Keratinocyte (primary cell): Measurements from ENCODE around the gene CNTNAP2. TPM values are rescaled to one million over a fixed set of nuclear protein-coding genes. Genes with fewer than 3 reads are reported as not detected.

Experiments used
- DNase-seq: peaks from one replicate; pipeline ENCODE4 v3.0.0-alpha.2; 2011; ENCODE audit warnings: low read depth, missing footprints, low spot score
- FAIRE-seq: peaks from 2 replicates; lab custom pipeline; 2011; peaks lifted over from hg19 to GRCh38; lab: Jason Lieb, UNC
- H2AFZ ChIP-seq: 2 replicates; pipeline ENCODE4 v1.6.0; 2012; ENCODE audit warnings: low read length, control low read depth, inconsistent platforms; ENCODE audit not compliant: control insufficient read depth
- H3K27ac ChIP-seq: 2 replicates; pipeline ENCODE4 v1.5.1; 2011; ENCODE audit warnings: low read length; ENCODE audit not compliant: control insufficient read depth, insufficient read depth
- H3K27me3 ChIP-seq: 3 replicates; pipeline ENCODE4 v1.6.0; 2011; ENCODE audit warnings: low read length; ENCODE audit not compliant: control insufficient read depth, insufficient read depth; ENCODE audit errors: extremely low read depth
- H3K36me3 ChIP-seq, 2 experiments: 2 replicates in 1 of 2; 3 replicates in 1 of 2; pipeline ENCODE4 v1.5.1; 2011; ENCODE audit warnings: low read length in 2 of 2, mild to moderate bottlenecking in 1 of 2; ENCODE audit not compliant: control insufficient read depth in 2 of 2, insufficient read depth in 2 of 2; ENCODE audit errors: extremely low read depth in 1 of 2
- H3K4me1 ChIP-seq: 3 replicates; pipeline ENCODE4 v1.5.1; 2011; ENCODE audit warnings: low read length; ENCODE audit not compliant: control insufficient read depth, insufficient read depth; ENCODE audit errors: extremely low read depth
- H3K4me2 ChIP-seq: 3 replicates; pipeline ENCODE4 v1.6.0; 2011; ENCODE audit warnings: low read depth, low read length; ENCODE audit not compliant: control insufficient read depth, insufficient read depth; ENCODE audit errors: extremely low read depth
- H3K4me3 ChIP-seq, 3 experiments: fragments of 200-600 bp in 1 of 3; sonication (generic) in 1 of 3; 2 replicates in 2 of 3; 3 replicates in 1 of 3; pipeline ENCODE4 v1.5.1; 2011 to 2016; ENCODE audit warnings: low read length in 3 of 3, mild to moderate bottlenecking in 3 of 3, control low read depth in 2 of 3, inconsistent platforms in 1 of 3, low read depth in 1 of 3, mixed read lengths in 1 of 3, mixed run types in 1 of 3, moderate library complexity in 1 of 3; ENCODE audit not compliant: control insufficient read depth in 2 of 3, insufficient read depth in 2 of 3; ENCODE audit errors: extremely low read depth in 1 of 3
- H3K79me2 ChIP-seq: 2 replicates; pipeline ENCODE4 v1.6.0; 2012; ENCODE audit warnings: low read length; ENCODE audit not compliant: control insufficient read depth, insufficient read depth
- H3K9ac ChIP-seq: 3 replicates; pipeline ENCODE4 v1.6.0; 2011; ENCODE audit warnings: low read length; ENCODE audit not compliant: control insufficient read depth, insufficient read depth; ENCODE audit errors: extremely low read depth
- H3K9me1 ChIP-seq: 3 replicates; pipeline ENCODE4 v1.6.0; 2011; ENCODE audit warnings: low read length; ENCODE audit not compliant: control insufficient read depth, insufficient read depth; ENCODE audit errors: extremely low read depth
- H3K9me3 ChIP-seq: 2 replicates; pipeline ENCODE4 v1.5.1; 2012; ENCODE audit warnings: low read depth, low read length; ENCODE audit not compliant: control insufficient read depth
- H4K20me1 ChIP-seq: 3 replicates; pipeline ENCODE4 v1.6.0; 2011; ENCODE audit warnings: low read length; ENCODE audit not compliant: control insufficient read depth, insufficient read depth; ENCODE audit errors: extremely low read depth
- EZH2 ChIP-seq: IDR thresholded peaks from one replicate; pipeline ENCODE4 v1.6.1; 2012; ENCODE audit warnings: inconsistent platforms, mild to moderate bottlenecking, low read length, moderate library complexity
- dilution Hi-C: fragments of 300-500 bp; cut with MboI; formaldehyde crosslinking; loops from one replicate; pipeline ENCODE4 v1.7.0; 2020; ENCODE audit warnings: low sequenced_read_pairs; ENCODE audit not compliant: extremely low pct_ligation_motif_present
- polyA plus RNA-seq, 5 experiments: library from polyadenylated mRNA; depleted of rRNA in 3 of 5; stranded (reverse) in 3 of 5; stranded (forward) in 1 of 5; unstranded in 1 of 5; fragments of >200 nt; gene quantifications; 1 replicate in 1 of 5; 2 replicates in 3 of 5; 3 replicates in 1 of 5; pipeline versions ENCODE4 v1.2.1 to v1.2.3, GENCODE V29; 2011 to 2012; ENCODE audit warnings: missing spikeins in 2 of 5, low read depth in 1 of 5, low replicate concordance in 1 of 5
- TF ChIP-seq, protein P1 (sequence below), 3 experiments: IDR thresholded peaks in 1 of 3; conservative IDR thresholded peaks in 1 of 3; optimal IDR thresholded peaks in 1 of 3; 2 replicates in 2 of 3; 3 replicates in 1 of 3; pipeline versions ENCODE3 to v1.5.1; 2011; ENCODE audit warnings: low read length in 3 of 3, mild to moderate bottlenecking in 3 of 3, moderate library complexity in 2 of 3, control low read depth in 1 of 3, inconsistent platforms in 1 of 3; ENCODE audit not compliant: insufficient read depth in 2 of 3; ENCODE audit errors: extremely low read depth in 1 of 3

CNTNAP2 gene
- polyA plus RNA-seq, 1 donor (not counting 4 experiments of a cell fraction or from before 2014, with no cell fraction given), result 1.4 TPM

DNA sequence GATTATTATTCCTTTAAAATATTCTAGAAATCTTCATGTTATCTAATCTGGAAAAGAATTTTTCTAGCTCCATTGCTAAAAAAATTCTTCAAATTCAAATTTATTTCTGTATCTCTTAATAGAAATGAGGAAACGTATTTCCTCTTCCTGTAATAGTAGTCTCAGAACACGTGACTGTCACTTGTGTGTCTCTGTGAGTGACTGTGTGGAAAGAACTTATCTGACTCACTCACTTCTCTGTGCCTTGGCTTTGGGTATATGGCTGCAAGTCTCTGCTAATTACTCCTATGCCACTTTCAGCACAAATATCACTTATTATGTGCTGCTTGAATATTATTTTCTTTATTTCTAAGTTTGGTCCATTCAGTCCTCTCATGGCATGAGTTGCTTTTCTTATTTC lies 132.7 kb downstream of the CNTNAP2 start:
- no peak for DNase-seq
- no peak overlapping the region for H3K4me2 ChIP-seq
- TF ChIP-seq, protein P1, sequence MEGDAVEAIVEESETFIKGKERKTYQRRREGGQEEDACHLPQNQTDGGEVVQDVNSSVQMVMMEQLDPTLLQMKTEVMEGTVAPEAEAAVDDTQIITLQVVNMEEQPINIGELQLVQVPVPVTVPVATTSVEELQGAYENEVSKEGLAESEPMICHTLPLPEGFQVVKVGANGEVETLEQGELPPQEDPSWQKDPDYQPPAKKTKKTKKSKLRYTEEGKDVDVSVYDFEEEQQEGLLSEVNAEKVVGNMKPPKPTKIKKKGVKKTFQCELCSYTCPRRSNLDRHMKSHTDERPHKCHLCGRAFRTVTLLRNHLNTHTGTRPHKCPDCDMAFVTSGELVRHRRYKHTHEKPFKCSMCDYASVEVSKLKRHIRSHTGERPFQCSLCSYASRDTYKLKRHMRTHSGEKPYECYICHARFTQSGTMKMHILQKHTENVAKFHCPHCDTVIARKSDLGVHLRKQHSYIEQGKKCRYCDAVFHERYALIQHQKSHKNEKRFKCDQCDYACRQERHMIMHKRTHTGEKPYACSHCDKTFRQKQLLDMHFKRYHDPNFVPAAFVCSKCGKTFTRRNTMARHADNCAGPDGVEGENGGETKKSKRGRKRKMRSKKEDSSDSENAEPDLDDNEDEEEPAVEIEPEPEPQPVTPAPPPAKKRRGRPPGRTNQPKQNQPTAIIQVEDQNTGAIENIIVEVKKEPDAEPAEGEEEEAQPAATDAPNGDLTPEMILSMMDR (optimal IDR thresholded peaks at IDR 0.05 in 1 of 3, IDR thresholded peaks at IDR 0.05 in 1 of 3, conservative IDR thresholded peaks at IDR 0.05 in 1 of 3; ENCODE audit: extremely low read depth in 1 of 3, insufficient read depth in 2 of 3, low read length in 3 of 3), result no peak
- TF ChIP-seq EZH2, result no peak
- H3K27me3 ChIP-seq, result no peaks in the 10 kb centered on the region
- H3K4me1 ChIP-seq, result no peaks in the 10 kb centered on the region
- H3K79me2 ChIP-seq, result no peaks in the 10 kb centered on the region
- H3K9me1 ChIP-seq, result no peaks in the 10 kb centered on the region
- no peaks in the 10 kb centered on the region for H3K9me3 ChIP-seq
- no peak overlapping the region for H3K4me3 ChIP-seq
- H3K27ac ChIP-seq, result no peak overlapping the region
- H3K9ac ChIP-seq, result no peak overlapping the region
- dilution Hi-C loops, result no loop called here
- no peak overlapping the region for H2AFZ ChIP-seq
- H3K36me3 ChIP-seq, result no peaks in the 10 kb centered on the region
- no peak for FAIRE-seq
- no peaks in the 10 kb centered on the region for H4K20me1 ChIP-seq

DNA sequence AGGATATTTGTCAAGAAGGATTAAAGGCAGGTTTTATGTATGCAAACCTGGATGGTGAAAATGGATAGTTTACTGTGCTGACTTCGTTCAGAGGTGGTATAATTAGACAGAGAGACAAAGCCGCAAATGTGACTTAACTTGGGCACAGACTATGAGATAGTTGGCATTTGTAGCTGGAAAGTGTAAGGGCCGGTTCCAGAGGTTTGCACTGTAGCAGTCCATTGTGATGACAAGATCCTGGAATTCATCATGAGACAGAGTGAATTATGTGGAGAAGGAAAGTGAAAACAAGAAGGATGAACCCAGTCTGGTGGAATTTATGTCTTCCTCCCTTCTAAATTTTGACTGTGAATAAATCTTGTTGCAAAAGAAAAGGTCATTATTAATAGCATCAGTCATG lies 139.0 kb downstream of the CNTNAP2 start:
- no peak overlapping the region for H3K4me3 ChIP-seq
- dilution Hi-C loops, result no loop called here
- TF ChIP-seq, protein P1 (optimal IDR thresholded peaks at IDR 0.05 in 1 of 3, IDR thresholded peaks at IDR 0.05 in 1 of 3, conservative IDR thresholded peaks at IDR 0.05 in 1 of 3; ENCODE audit: extremely low read depth in 1 of 3, insufficient read depth in 2 of 3, low read length in 3 of 3), result no peak
- no peak for TF ChIP-seq EZH2
- H3K36me3 ChIP-seq, result no peaks in the 10 kb centered on the region
- no peaks in the 10 kb centered on the region for H3K79me2 ChIP-seq
- H3K9me1 ChIP-seq, result no peaks in the 10 kb centered on the region
- H3K9ac ChIP-seq, result no peak overlapping the region
- H3K4me2 ChIP-seq, result no peak overlapping the region
- no peaks in the 10 kb centered on the region for H3K9me3 ChIP-seq
- no peaks in the 10 kb centered on the region for H3K27me3 ChIP-seq
- DNase-seq (no peak), FAIRE-seq (no peak)
- H4K20me1 ChIP-seq, result no peaks in the 10 kb centered on the region
- no peak overlapping the region for H3K27ac ChIP-seq
- no peaks in the 10 kb centered on the region for H3K4me1 ChIP-seq
- H2AFZ ChIP-seq, result no peak overlapping the region
